ENCODE data around the gene FPGS.

FPGS gene

GRCh38 chr9:127847178-127847510 is 44.5 kb downstream of the FPGS start:
- Mint-ChIP-seq H3K27me3 (no peaks in the 10 kb centered on the region), H3K27ac (no peak overlapping the region), H3K36me3 (ENCODE audit: low read depth) (peaks cover 33% of the 10 kb centered on the region), H3K4me1 (ENCODE audit: low read depth) (peaks cover 6% of the 10 kb centered on the region), H3K9me3 (peaks cover 13% of the 10 kb centered on the region), H3K4me3 (no peak overlapping the region)

- Mint-ChIP-seq H3K4me3 (no peak overlapping the region), H3K27ac (no peak overlapping the region), H3K9me3 (peaks cover 13% of the 10 kb centered on the region), H3K27me3 (no peaks in the 10 kb centered on the region), H3K36me3 (ENCODE audit: low read depth) (peaks cover 38% of the 10 kb centered on the region), H3K4me1 (ENCODE audit: low read depth) (peaks cover 16% of the 10 kb centered on the region)
These were observed 45.4 kb downstream of the FPGS start for GRCh38 chr9:127847833-127848755.

- Mint-ChIP-seq H3K9me3 (peaks cover 13% of the 10 kb centered on the region), H3K4me1 (ENCODE audit: low read depth) (peaks cover 23% of the 10 kb centered on the region), H3K36me3 (ENCODE audit: low read depth) (peaks cover 38% of the 10 kb centered on the region), H3K27ac (peak overlapping the region; percentile 57), H3K4me3 (no peak overlapping the region), H3K27me3 (no peaks in the 10 kb centered on the region)
These were observed 46.2 kb downstream of the FPGS start for GRCh38 chr9:127848756-127849504.

GRCh38 chr9:127850286-127850830 is 47.7 kb downstream of the FPGS start:
- peaks cover 29% of the 10 kb centered on the region for H3K4me1 Mint-ChIP-seq (ENCODE audit: low read depth)
- H3K4me3 Mint-ChIP-seq = no peak overlapping the region
- no peaks in the 10 kb centered on the region for H3K27me3 Mint-ChIP-seq
- no peak overlapping the region for H3K27ac Mint-ChIP-seq
- H3K9me3 Mint-ChIP-seq = peaks cover 13% of the 10 kb centered on the region
- H3K36me3 Mint-ChIP-seq (ENCODE audit: low read depth) = peaks cover 38% of the 10 kb centered on the region

- Mint-ChIP-seq H3K27ac (peak overlapping the region; percentile 40), H3K9me3 (peaks cover 13% of the 10 kb centered on the region), H3K4me1 (ENCODE audit: low read depth) (peaks cover 38% of the 10 kb centered on the region), H3K27me3 (no peaks in the 10 kb centered on the region), H3K36me3 (ENCODE audit: low read depth) (peaks cover 38% of the 10 kb centered on the region), H3K4me3 (peak overlapping the region; percentile 87)
These were observed 50.1 kb downstream of the FPGS start for GRCh38 chr9:127852829-127853228.

- H3K4me3 Mint-ChIP-seq = peak overlapping the region; percentile 87
- peaks cover 42% of the 10 kb centered on the region for H3K4me1 Mint-ChIP-seq (ENCODE audit: low read depth)
- peaks cover 12% of the 10 kb centered on the region for H3K9me3 Mint-ChIP-seq
- H3K36me3 Mint-ChIP-seq (ENCODE audit: low read depth) = peaks cover 34% of the 10 kb centered on the region
- H3K27ac Mint-ChIP-seq = peak overlapping the region; percentile 85
- no peaks in the 10 kb centered on the region for H3K27me3 Mint-ChIP-seq
These were observed 50.9 kb downstream of the FPGS start for GRCh38 chr9:127853312-127854183.

- Mint-ChIP-seq H3K4me1 (ENCODE audit: low read depth) (peaks cover 45% of the 10 kb centered on the region), H3K27me3 (no peaks in the 10 kb centered on the region), H3K4me3 (peak within 1 kb of the TSS; percentile 87), H3K36me3 (ENCODE audit: low read depth) (peaks cover 26% of the 10 kb centered on the region), H3K9me3 (peaks cover 5% of the 10 kb centered on the region), H3K27ac (peak within 1 kb of the TSS; percentile 85)
These were observed 51.6 kb downstream of the FPGS start, which contains the start of gene ENG for GRCh38 chr9:127854184-127854806. TSS of gene ENG (minus strand) at chr9:127854658. CDS start at chr9:127854355, 303 bp downstream.

- peak overlapping the region; percentile 51 for H3K4me3 Mint-ChIP-seq
- no peaks in the 10 kb centered on the region for H3K27me3 Mint-ChIP-seq
- H3K36me3 Mint-ChIP-seq (ENCODE audit: low read depth) = peaks cover 20% of the 10 kb centered on the region
- H3K9me3 Mint-ChIP-seq = no peaks in the 10 kb centered on the region
- H3K4me1 Mint-ChIP-seq (ENCODE audit: low read depth) = peaks cover 45% of the 10 kb centered on the region
- H3K27ac Mint-ChIP-seq = peak overlapping the region; percentile 40
These were observed 52.3 kb downstream of the FPGS start for GRCh38 chr9:127854960-127855359.

- no peaks in the 10 kb centered on the region for H3K9me3 Mint-ChIP-seq
- peak overlapping the region; percentile 70 for H3K27ac Mint-ChIP-seq
- H3K36me3 Mint-ChIP-seq (ENCODE audit: low read depth) = peaks cover 16% of the 10 kb centered on the region
- H3K27me3 Mint-ChIP-seq = no peaks in the 10 kb centered on the region
- H3K4me3 Mint-ChIP-seq = peak overlapping the region; percentile 40
- H3K4me1 Mint-ChIP-seq (ENCODE audit: low read depth) = peaks cover 48% of the 10 kb centered on the region
These were observed 52.8 kb downstream of the FPGS start for GRCh38 chr9:127855522-127855921.

- no peaks in the 10 kb centered on the region for H3K9me3 Mint-ChIP-seq
- peaks cover 55% of the 10 kb centered on the region for H3K4me1 Mint-ChIP-seq (ENCODE audit: low read depth)
- peak overlapping the region; percentile 70 for H3K27ac Mint-ChIP-seq
- peaks cover 9% of the 10 kb centered on the region for H3K36me3 Mint-ChIP-seq (ENCODE audit: low read depth)
- no peaks in the 10 kb centered on the region for H3K27me3 Mint-ChIP-seq
- H3K4me3 Mint-ChIP-seq = no peak overlapping the region
These were observed 53.5 kb downstream of the FPGS start for GRCh38 chr9:127856094-127856728.

GRCh38 chr9:127856729-127857116 is 54.0 kb downstream of the FPGS start:
- Mint-ChIP-seq H3K4me3 (no peak overlapping the region), H3K9me3 (no peaks in the 10 kb centered on the region), H3K36me3 (ENCODE audit: low read depth) (peaks cover 8% of the 10 kb centered on the region), H3K27ac (no peak overlapping the region), H3K27me3 (no peaks in the 10 kb centered on the region), H3K4me1 (ENCODE audit: low read depth) (peaks cover 58% of the 10 kb centered on the region)

GRCh38 chr9:127857278-127857677 is 54.6 kb downstream of the FPGS start:
- Mint-ChIP-seq H3K4me1 (ENCODE audit: low read depth) (peaks cover 58% of the 10 kb centered on the region), H3K4me3 (no peak overlapping the region), H3K36me3 (ENCODE audit: low read depth) (peaks cover 3% of the 10 kb centered on the region), H3K27me3 (no peaks in the 10 kb centered on the region), H3K9me3 (no peaks in the 10 kb centered on the region), H3K27ac (no peak overlapping the region)

- H3K9me3 Mint-ChIP-seq = no peaks in the 10 kb centered on the region
- no peaks in the 10 kb centered on the region for H3K27me3 Mint-ChIP-seq
- no peak overlapping the region for H3K27ac Mint-ChIP-seq
- no peak overlapping the region for H3K4me3 Mint-ChIP-seq
- H3K4me1 Mint-ChIP-seq (ENCODE audit: low read depth) = peaks cover 58% of the 10 kb centered on the region
- H3K36me3 Mint-ChIP-seq (ENCODE audit: low read depth) = no peaks in the 10 kb centered on the region
These were observed 55.4 kb downstream of the FPGS start for GRCh38 chr9:127858041-127858512.

Measured in stimulated activated naive CD8-positive, alpha-beta T cell treated with anti-CD3 and anti-CD28 coated beads, Interleukin-15, Interleukin-2, amounts not matched to agents 100 ng/mL and 50 ng/mL, for 24 hours (primary cell).